OCI-LY1 (cell line): Measurements from ENCODE around the gene IL15RA.

Experiments
- H2AFZ ChIP-seq: fragments of 200-600 bp; sonication (generic), shearing (Covaris generic); 2 replicates; pipeline ENCODE4 v1.6.0; 2014; ENCODE audit warnings: antibody characterized with exemption, mild to moderate bottlenecking, low read length
- H3F3A ChIP-seq: fragments of 200-600 bp; sonication (generic), shearing (Covaris generic); 2 replicates; pipeline ENCODE4 v1.6.0; 2014; ENCODE audit warnings: mild to moderate bottlenecking, antibody characterized with exemption, low read length, moderate library complexity; ENCODE audit not compliant: insufficient read depth
- H3K27ac ChIP-seq: fragments of 200-600 bp; sonication (generic); 2 replicates; pipeline ENCODE4 v1.5.1; 2014; ENCODE audit warnings: low read length, mixed run types, mild to moderate bottlenecking, low read depth; ENCODE audit not compliant: poor library complexity, severe bottlenecking
- H3K27me3 ChIP-seq: fragments of 200-600 bp; sonication (generic); 2 replicates; pipeline ENCODE4 v1.6.0; 2014; ENCODE audit warnings: antibody characterized with exemption, mild to moderate bottlenecking, low read length, moderate library complexity; ENCODE audit not compliant: insufficient read depth
- H3K36me3 ChIP-seq: fragments of 200-600 bp; sonication (generic); 2 replicates; pipeline ENCODE4 v1.6.1; 2014; ENCODE audit warnings: mild to moderate bottlenecking, antibody characterized with exemption, low read length, moderate library complexity, mixed read lengths; ENCODE audit not compliant: insufficient read depth
- H3K4me1 ChIP-seq: fragments of 200-600 bp; sonication (generic); 2 replicates; pipeline ENCODE4 v1.5.1; 2014; ENCODE audit warnings: mild to moderate bottlenecking, low read length, moderate library complexity; ENCODE audit not compliant: insufficient read depth, severe bottlenecking
- H3K4me2 ChIP-seq: fragments of 200-600 bp; sonication (generic), shearing (Covaris generic); 2 replicates; pipeline ENCODE4 v1.6.1; 2014; ENCODE audit warnings: low read length
- H3K4me3 ChIP-seq: fragments of 200-600 bp; sonication (generic); 2 replicates; pipeline ENCODE4 v1.5.1; 2014; ENCODE audit warnings: low read length, low read depth, mild to moderate bottlenecking, mixed read lengths; ENCODE audit not compliant: poor library complexity, severe bottlenecking
- H3K79me2 ChIP-seq: fragments of 200-600 bp; shearing (Covaris generic); 2 replicates; pipeline ENCODE4 v1.6.1; 2016; ENCODE audit warnings: mixed run types, low read length, mixed read lengths; ENCODE audit not compliant: insufficient read depth
- H3K9ac ChIP-seq: fragments of 200-600 bp; sonication (generic), shearing (Covaris generic); 2 replicates; pipeline ENCODE4 v1.6.1; 2014; ENCODE audit warnings: mild to moderate bottlenecking, low read length, mixed read lengths
- H3K9me2 ChIP-seq: fragments of 200-600 bp; sonication (generic), shearing (Covaris generic); 2 replicates; pipeline ENCODE4 v1.6.1; 2014; ENCODE audit warnings: low read depth, mild to moderate bottlenecking, low read length, mixed read lengths
- H3K9me3 ChIP-seq: fragments of 200-600 bp; shearing (Covaris generic); 2 replicates; pipeline ENCODE4 v1.6.1; 2014; ENCODE audit warnings: low read length, mixed read lengths
- H4K20me1 ChIP-seq: fragments of 200-600 bp; sonication (generic), shearing (Covaris generic); 2 replicates; pipeline ENCODE4 v1.6.0; 2016; ENCODE audit warnings: mild to moderate bottlenecking, low read length; ENCODE audit not compliant: insufficient read depth
- CTCF ChIP-seq: fragments of 200-600 bp; sonication (generic), shearing (Covaris generic); IDR thresholded peaks from 2 replicates; pipeline ENCODE4 v1.5.1; 2017; ENCODE audit warnings: mild to moderate bottlenecking, antibody characterized with exemption, low read length, moderate library complexity, mixed read lengths
- EZH2 ChIP-seq: fragments of 200-600 bp; sonication (generic), shearing (Covaris generic); IDR thresholded peaks from 2 replicates; pipeline ENCODE4 v1.8.0; 2017; ENCODE audit warnings: borderline replicate concordance, mixed run types, mild to moderate bottlenecking, antibody characterized with exemption, low read length, moderate library complexity, mixed read lengths

IL15RA gene

GRCh38 chr10:5959581-5960069, 17.7 kb downstream of the IL15RA start:
- Histone ChIP-seq H4K20me1 (no peaks in the 10 kb centered on the region), H3K9me3 (no peaks in the 10 kb centered on the region), H3K4me3 (no peak overlapping the region), H3K36me3 (no peaks in the 10 kb centered on the region; the same call in 1 of the 2 replicates), H3K4me1 (no peaks in the 10 kb centered on the region), H2AFZ (no peak overlapping the region), H3K27me3 (peaks cover 6% of the 10 kb centered on the region; the same call in 1 of the 2 replicates), H3K79me2 (no peaks in the 10 kb centered on the region), H3K4me2 (no peak overlapping the region), H3K9me2 (no peaks in the 10 kb centered on the region), H3K27ac (no peak overlapping the region), H3F3A (no peaks in the 10 kb centered on the region; the same call in 1 of the 2 replicates), H3K9ac (no peak overlapping the region)
- no peak for TF ChIP-seq CTCF
- TF ChIP-seq EZH2 = no peak

GRCh38 chr10:5959142-5959541, 18.2 kb downstream of the IL15RA start:
- Histone ChIP-seq H3K36me3 (no peaks in the 10 kb centered on the region), H3K4me1 (no peaks in the 10 kb centered on the region), H3K9me3 (no peaks in the 10 kb centered on the region), H3K79me2 (no peaks in the 10 kb centered on the region), H3K4me2 (no peak overlapping the region), H4K20me1 (no peaks in the 10 kb centered on the region), H3K27me3 (peaks cover 6% of the 10 kb centered on the region; the same call in 1 of the 2 replicates), H2AFZ (no peak overlapping the region), H3K9me2 (no peaks in the 10 kb centered on the region), H3K9ac (no peak overlapping the region), H3K27ac (no peak overlapping the region), H3K4me3 (no peak overlapping the region), H3F3A (no peaks in the 10 kb centered on the region; the same call in 1 of the 2 replicates)
- no peak for TF ChIP-seq CTCF
- TF ChIP-seq EZH2 = no peak

- Histone ChIP-seq H2AFZ (no peak overlapping the region), H3K27ac (no peak overlapping the region), H3K36me3 (no peaks in the 10 kb centered on the region), H3F3A (no peaks in the 10 kb centered on the region; the same call in 1 of the 2 replicates), H3K9me2 (no peaks in the 10 kb centered on the region), H3K79me2 (no peaks in the 10 kb centered on the region), H3K9me3 (no peaks in the 10 kb centered on the region), H3K9ac (no peak overlapping the region), H3K4me1 (no peaks in the 10 kb centered on the region), H3K27me3 (peaks cover 6% of the 10 kb centered on the region; the same call in 1 of the 2 replicates), H3K4me2 (no peak overlapping the region), H3K4me3 (no peak overlapping the region), H4K20me1 (no peaks in the 10 kb centered on the region)
- TF ChIP-seq CTCF (no peak), EZH2 (no peak)
Measured at GRCh38 chr10:5958675-5959074, 18.7 kb downstream of the IL15RA start.
